WTC11 (cell line): ENCODE measurements around the gene EN2. TPM values are rescaled to one million over a fixed set of nuclear protein-coding genes. Genes with fewer than 3 reads are reported as not detected.

Source experiments
- ATAC-seq: fragments of 200-7000 bp; cut with Tn5 transposase; 2 replicates; pipeline ENCODE4 v1.10.0; 2021; ENCODE audit warnings: mild to moderate bottlenecking, moderate library complexity
- CTCF ChIA-PET: fragments of 300-600 bp; sonication (Branson Sonifier 250); formaldehyde crosslinking; loops from one replicate; lab custom pipeline; 2021; ENCODE audit warnings: antibody characterized with exemption; lab: Charles Lee
- POLR2A ChIA-PET: fragments of 350-600 bp; sonication (Branson Sonifier 250); formaldehyde crosslinking; loops from one replicate; lab custom pipeline; 2021; ENCODE audit warnings: antibody characterized with exemption; lab: Charles Lee
- DNase-seq: peaks from one replicate; pipeline ENCODE4 v3.0.0; 2021; ENCODE audit warnings: low spot score
- H3K27ac Mint-ChIP-seq: 2 replicates; pipeline ENCODE4 v1.8.0; 2021; ENCODE audit warnings: mixed read lengths
- H3K27me3 Mint-ChIP-seq: 2 replicates; pipeline ENCODE4 v1.8.0; 2021; ENCODE audit warnings: low read depth, mild to moderate bottlenecking, moderate library complexity, mixed read lengths
- H3K36me3 Mint-ChIP-seq: 2 replicates; pipeline ENCODE4 v1.8.0; 2021; ENCODE audit warnings: mixed read lengths
- H3K4me1 Mint-ChIP-seq: 2 replicates; pipeline ENCODE4 v1.8.0; 2022; ENCODE audit warnings: mixed read lengths
- H3K4me3 Mint-ChIP-seq: 2 replicates; pipeline ENCODE4 v1.8.0; 2021; ENCODE audit warnings: mild to moderate bottlenecking, moderate library complexity, mixed read lengths
- H3K9me3 Mint-ChIP-seq: 2 replicates; pipeline ENCODE4 v1.8.0; 2021; ENCODE audit warnings: mixed read lengths
- CDX4 ChIP-seq: fragments of 250-450 bp; sonication (Bioruptor Pico); IDR thresholded peaks from 2 replicates; pipeline ENCODE4 v1.9.0; 2021; ENCODE audit warnings: moderate library complexity, mild to moderate bottlenecking, inconsistent platforms, borderline replicate concordance
- CREM ChIP-seq: sonication (generic); formaldehyde crosslinking; IDR thresholded peaks from 2 replicates; pipeline ENCODE4 v1.8.1; 2022; ENCODE audit warnings: mild to moderate bottlenecking, missing genetic modification reagents, moderate library complexity
- ETV6 ChIP-seq: sonication (generic); formaldehyde crosslinking; IDR thresholded peaks from 2 replicates; pipeline ENCODE4 v1.8.1; 2022; ENCODE audit warnings: mild to moderate bottlenecking, missing genetic modification reagents
- FOXJ3 ChIP-seq: sonication (generic); formaldehyde crosslinking; IDR thresholded peaks from 2 replicates; pipeline ENCODE4 v1.9.0; 2021; ENCODE audit warnings: missing genetic modification reagents, mild to moderate bottlenecking, borderline replicate concordance
- FOXP1 ChIP-seq: sonication (generic); formaldehyde crosslinking; IDR thresholded peaks from 2 replicates; pipeline ENCODE4 v1.8.0; 2022; ENCODE audit warnings: missing genetic modification reagents, mild to moderate bottlenecking, moderate library complexity, borderline replicate concordance
- IRF1 ChIP-seq: sonication (generic); formaldehyde crosslinking; IDR thresholded peaks from 2 replicates; pipeline ENCODE4 v1.8.0; 2023; ENCODE audit warnings: missing genetic modification reagents
- MYBL2 ChIP-seq: sonication (generic); formaldehyde crosslinking; IDR thresholded peaks from 2 replicates; pipeline ENCODE4 v1.8.1; 2023; ENCODE audit warnings: mild to moderate bottlenecking, moderate library complexity, missing genetic modification reagents
- NFE2L1 ChIP-seq: sonication (generic); formaldehyde crosslinking; IDR thresholded peaks from 2 replicates; pipeline ENCODE4 v1.8.1; 2023; ENCODE audit warnings: missing genetic modification reagents
- NFYB ChIP-seq: sonication (generic); formaldehyde crosslinking; conservative IDR thresholded peaks from 2 replicates; pipeline ENCODE4 v1.8.0; 2022; ENCODE audit warnings: low read depth, missing genetic modification reagents
- NR2C2 ChIP-seq: sonication (generic); formaldehyde crosslinking; IDR thresholded peaks from 2 replicates; pipeline ENCODE4 v1.8.0; 2022; ENCODE audit warnings: mild to moderate bottlenecking, missing genetic modification reagents
- NR3C1 ChIP-seq: sonication (generic); formaldehyde crosslinking; conservative IDR thresholded peaks from 2 replicates; pipeline ENCODE4 v1.8.1; 2023; ENCODE audit warnings: low read depth, mild to moderate bottlenecking, missing genetic modification reagents
- OVOL2 ChIP-seq: fragments of 250-450 bp; sonication (Bioruptor Pico); IDR thresholded peaks from 2 replicates; pipeline ENCODE4 v1.9.0; 2021; ENCODE audit warnings: mild to moderate bottlenecking, borderline replicate concordance
- RORB ChIP-seq: fragments of 250-450 bp; sonication (Bioruptor Pico); IDR thresholded peaks from 2 replicates; pipeline ENCODE4 v1.9.0; 2021; ENCODE audit warnings: mild to moderate bottlenecking
- SMAD4 ChIP-seq: sonication (generic); formaldehyde crosslinking; IDR thresholded peaks from 2 replicates; pipeline ENCODE4 v1.8.0; 2022; ENCODE audit warnings: mild to moderate bottlenecking, missing genetic modification reagents
- SP1 ChIP-seq: sonication (generic); formaldehyde crosslinking; conservative IDR thresholded peaks from 2 replicates; pipeline ENCODE4 v1.8.1; 2022; ENCODE audit warnings: missing genetic modification reagents
- TEAD1 ChIP-seq: sonication (generic); formaldehyde crosslinking; IDR thresholded peaks from 2 replicates; pipeline ENCODE4 v1.8.0; 2022; ENCODE audit warnings: mild to moderate bottlenecking, missing genetic modification reagents
- TP53 ChIP-seq: sonication (generic); formaldehyde crosslinking; IDR thresholded peaks from 2 replicates; pipeline ENCODE4 v1.8.1; 2023; ENCODE audit warnings: mild to moderate bottlenecking, missing genetic modification reagents
- ZBTB21 ChIP-seq: sonication (generic); formaldehyde crosslinking; IDR thresholded peaks from 2 replicates; pipeline ENCODE4 v1.8.1; 2023; ENCODE audit warnings: mild to moderate bottlenecking, missing genetic modification reagents, borderline replicate concordance
- ZNF138 ChIP-seq: sonication (generic); formaldehyde crosslinking; conservative IDR thresholded peaks from 2 replicates; pipeline ENCODE4 v1.8.1; 2022; ENCODE audit warnings: mild to moderate bottlenecking, moderate library complexity, missing genetic modification reagents
- ZNF219 ChIP-seq: sonication (generic); formaldehyde crosslinking; IDR thresholded peaks from 2 replicates; pipeline ENCODE4 v1.8.0; 2023; ENCODE audit warnings: missing genetic modification reagents, mild to moderate bottlenecking, borderline replicate concordance
- ZNF232 ChIP-seq: sonication (generic); formaldehyde crosslinking; IDR thresholded peaks from 2 replicates; pipeline ENCODE4 v1.8.0; 2022; ENCODE audit warnings: mild to moderate bottlenecking, missing genetic modification reagents
- ZNF281 ChIP-seq: sonication (generic); formaldehyde crosslinking; IDR thresholded peaks from 2 replicates; pipeline ENCODE4 v1.8.0; 2023; ENCODE audit warnings: mild to moderate bottlenecking, missing genetic modification reagents
- ZNF317 ChIP-seq: sonication (generic); formaldehyde crosslinking; IDR thresholded peaks from 2 replicates; pipeline ENCODE4 v1.8.1; 2023; ENCODE audit warnings: low read depth, mild to moderate bottlenecking, moderate library complexity, missing genetic modification reagents, borderline replicate concordance
- ZNF416 ChIP-seq: fragments of 250-450 bp; sonication (Bioruptor Pico); IDR thresholded peaks from 2 replicates; pipeline ENCODE4 v1.9.0; 2021; ENCODE audit warnings: mild to moderate bottlenecking, inconsistent platforms
- total RNA-seq: library from RNA; stranded (reverse); gene quantifications from 3 replicates; pipeline ENCODE4 v1.2.3, GENCODE V29; 2021
- TF ChIP-seq, protein P1 (sequence below): sonication (generic); formaldehyde crosslinking; IDR thresholded peaks from 2 replicates; pipeline ENCODE4 v1.8.0; 2022; ENCODE audit warnings: mild to moderate bottlenecking, missing genetic modification reagents
- TF ChIP-seq, protein P2 (sequence below): fragments of 250-450 bp; sonication (Bioruptor Pico); IDR thresholded peaks from 2 replicates; pipeline ENCODE4 v1.9.0; 2021; ENCODE audit warnings: mild to moderate bottlenecking
- TF ChIP-seq, protein P3 (sequence below): sonication (generic); formaldehyde crosslinking; IDR thresholded peaks from 2 replicates; pipeline ENCODE4 v1.8.1; 2023; ENCODE audit warnings: mild to moderate bottlenecking, missing genetic modification reagents
- TF ChIP-seq, protein P4 (sequence below): fragments of 250-450 bp; sonication (Bioruptor Pico); IDR thresholded peaks from 2 replicates; pipeline ENCODE4 v1.9.0; 2021; ENCODE audit warnings: mild to moderate bottlenecking

Gene EN2
- total RNA-seq, 1 experiment from 2014 or later = not detected

- Mint-ChIP-seq H3K27me3 (peaks cover 3% of the 10 kb centered on the region; the same call in 1 of the 2 replicates), H3K4me3 (no peak overlapping the region), H3K4me1 (no peaks in the 10 kb centered on the region), H3K27ac (no peak overlapping the region), H3K9me3 (no peaks in the 10 kb centered on the region), H3K36me3 (no peaks in the 10 kb centered on the region)
- TF ChIP-seq, protein P1, sequence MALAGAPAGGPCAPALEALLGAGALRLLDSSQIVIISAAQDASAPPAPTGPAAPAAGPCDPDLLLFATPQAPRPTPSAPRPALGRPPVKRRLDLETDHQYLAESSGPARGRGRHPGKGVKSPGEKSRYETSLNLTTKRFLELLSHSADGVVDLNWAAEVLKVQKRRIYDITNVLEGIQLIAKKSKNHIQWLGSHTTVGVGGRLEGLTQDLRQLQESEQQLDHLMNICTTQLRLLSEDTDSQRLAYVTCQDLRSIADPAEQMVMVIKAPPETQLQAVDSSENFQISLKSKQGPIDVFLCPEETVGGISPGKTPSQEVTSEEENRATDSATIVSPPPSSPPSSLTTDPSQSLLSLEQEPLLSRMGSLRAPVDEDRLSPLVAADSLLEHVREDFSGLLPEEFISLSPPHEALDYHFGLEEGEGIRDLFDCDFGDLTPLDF = no peak
- no peak for TF ChIP-seq TEAD1 (CRISPR knock-in tag)
- no peak for TF ChIP-seq ZNF232 (CRISPR knock-in tag)
- TF ChIP-seq FOXP1 = no peak
- no peak for TF ChIP-seq NR3C1 (CRISPR knock-in tag)
- TF ChIP-seq MYBL2 (CRISPR knock-in tag) = no peak
- no peak for TF ChIP-seq NFYB (CRISPR knock-in tag)
- TF ChIP-seq NFE2L1 = no peak
- TF ChIP-seq ZNF138 (CRISPR knock-in tag) = no peak
- TF ChIP-seq IRF1 (CRISPR knock-in tag) = no peak
- no peak for TF ChIP-seq TP53
- no peak for TF ChIP-seq ZBTB21 (CRISPR knock-in tag)
- TF ChIP-seq OVOL2 = no peak
- TF ChIP-seq, protein P2, sequence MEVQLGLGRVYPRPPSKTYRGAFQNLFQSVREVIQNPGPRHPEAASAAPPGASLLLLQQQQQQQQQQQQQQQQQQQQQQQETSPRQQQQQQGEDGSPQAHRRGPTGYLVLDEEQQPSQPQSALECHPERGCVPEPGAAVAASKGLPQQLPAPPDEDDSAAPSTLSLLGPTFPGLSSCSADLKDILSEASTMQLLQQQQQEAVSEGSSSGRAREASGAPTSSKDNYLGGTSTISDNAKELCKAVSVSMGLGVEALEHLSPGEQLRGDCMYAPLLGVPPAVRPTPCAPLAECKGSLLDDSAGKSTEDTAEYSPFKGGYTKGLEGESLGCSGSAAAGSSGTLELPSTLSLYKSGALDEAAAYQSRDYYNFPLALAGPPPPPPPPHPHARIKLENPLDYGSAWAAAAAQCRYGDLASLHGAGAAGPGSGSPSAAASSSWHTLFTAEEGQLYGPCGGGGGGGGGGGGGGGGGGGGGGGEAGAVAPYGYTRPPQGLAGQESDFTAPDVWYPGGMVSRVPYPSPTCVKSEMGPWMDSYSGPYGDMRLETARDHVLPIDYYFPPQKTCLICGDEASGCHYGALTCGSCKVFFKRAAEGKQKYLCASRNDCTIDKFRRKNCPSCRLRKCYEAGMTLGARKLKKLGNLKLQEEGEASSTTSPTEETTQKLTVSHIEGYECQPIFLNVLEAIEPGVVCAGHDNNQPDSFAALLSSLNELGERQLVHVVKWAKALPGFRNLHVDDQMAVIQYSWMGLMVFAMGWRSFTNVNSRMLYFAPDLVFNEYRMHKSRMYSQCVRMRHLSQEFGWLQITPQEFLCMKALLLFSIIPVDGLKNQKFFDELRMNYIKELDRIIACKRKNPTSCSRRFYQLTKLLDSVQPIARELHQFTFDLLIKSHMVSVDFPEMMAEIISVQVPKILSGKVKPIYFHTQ (CRISPR knock-in tag) = no peak
- no peak for TF ChIP-seq FOXJ3 (CRISPR knock-in tag)
- TF ChIP-seq SMAD4 (CRISPR knock-in tag) = no peak
- no peak for TF ChIP-seq ZNF317
- TF ChIP-seq, protein P3, sequence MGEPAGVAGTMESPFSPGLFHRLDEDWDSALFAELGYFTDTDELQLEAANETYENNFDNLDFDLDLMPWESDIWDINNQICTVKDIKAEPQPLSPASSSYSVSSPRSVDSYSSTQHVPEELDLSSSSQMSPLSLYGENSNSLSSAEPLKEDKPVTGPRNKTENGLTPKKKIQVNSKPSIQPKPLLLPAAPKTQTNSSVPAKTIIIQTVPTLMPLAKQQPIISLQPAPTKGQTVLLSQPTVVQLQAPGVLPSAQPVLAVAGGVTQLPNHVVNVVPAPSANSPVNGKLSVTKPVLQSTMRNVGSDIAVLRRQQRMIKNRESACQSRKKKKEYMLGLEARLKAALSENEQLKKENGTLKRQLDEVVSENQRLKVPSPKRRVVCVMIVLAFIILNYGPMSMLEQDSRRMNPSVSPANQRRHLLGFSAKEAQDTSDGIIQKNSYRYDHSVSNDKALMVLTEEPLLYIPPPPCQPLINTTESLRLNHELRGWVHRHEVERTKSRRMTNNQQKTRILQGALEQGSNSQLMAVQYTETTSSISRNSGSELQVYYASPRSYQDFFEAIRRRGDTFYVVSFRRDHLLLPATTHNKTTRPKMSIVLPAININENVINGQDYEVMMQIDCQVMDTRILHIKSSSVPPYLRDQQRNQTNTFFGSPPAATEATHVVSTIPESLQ (CRISPR knock-in tag) = no peak
- no peak for TF ChIP-seq SP1 (CRISPR knock-in tag)
- no peak for TF ChIP-seq NR2C2 (CRISPR knock-in tag)
- ChIA-PET CTCF (interaction anchor here (0.9 kb wide), 1 partner anchor 40 kb away, joined by 3 read pairs; no protein-coding TSS in a partner anchor), POLR2A (no interaction called here)
- ATAC-seq = no peak
- no peak for DNase-seq
Measured at GRCh38 chr7:155420116-155420515, 37.8 kb upstream of the EN2 start.

DNA sequence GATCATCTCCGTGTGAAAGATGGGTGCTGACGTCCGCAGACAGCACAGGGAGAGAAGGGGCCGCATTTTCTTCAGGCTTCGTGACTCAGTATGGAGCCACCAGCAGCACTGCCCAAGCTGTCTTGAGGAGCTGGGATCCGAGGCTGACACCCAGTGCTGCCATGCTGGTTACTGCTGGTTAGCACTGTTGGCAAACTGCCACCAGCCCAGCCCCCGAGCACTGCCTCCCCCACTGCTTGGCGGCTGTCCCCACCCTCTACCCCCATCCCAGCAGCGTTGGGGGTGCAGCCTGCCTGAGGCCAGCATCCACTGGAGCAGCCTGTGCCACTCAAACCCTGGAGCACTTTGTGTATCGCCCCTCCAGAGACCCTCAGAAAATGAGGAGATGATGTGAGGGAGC is 35.8 kb upstream of the EN2 start:
- Mint-ChIP-seq H3K36me3 (no peaks in the 10 kb centered on the region), H3K27me3 (peaks cover 3% of the 10 kb centered on the region), H3K4me3 (no peak overlapping the region), H3K9me3 (no peaks in the 10 kb centered on the region), H3K4me1 (no peaks in the 10 kb centered on the region), H3K27ac (no peak overlapping the region)
- DNase-seq = no peak
- ATAC-seq = no peak
- ChIA-PET POLR2A (no interaction called here), CTCF (no interaction called here)
- no peak for TF ChIP-seq CREM (CRISPR knock-in tag)
- TF ChIP-seq ZNF281 (CRISPR knock-in tag) = no peak
- TF ChIP-seq, protein P4, sequence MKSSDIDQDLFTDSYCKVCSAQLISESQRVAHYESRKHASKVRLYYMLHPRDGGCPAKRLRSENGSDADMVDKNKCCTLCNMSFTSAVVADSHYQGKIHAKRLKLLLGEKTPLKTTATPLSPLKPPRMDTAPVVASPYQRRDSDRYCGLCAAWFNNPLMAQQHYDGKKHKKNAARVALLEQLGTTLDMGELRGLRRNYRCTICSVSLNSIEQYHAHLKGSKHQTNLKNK (CRISPR knock-in tag) = no peak
- TF ChIP-seq NR3C1 (CRISPR knock-in tag) = no peak
- TF ChIP-seq ETV6 (CRISPR knock-in tag) = no peak
- TF ChIP-seq ZNF416 (CRISPR knock-in tag) = no peak
- no peak for TF ChIP-seq RORB (CRISPR knock-in tag)
- no peak for TF ChIP-seq ZNF219 (CRISPR knock-in tag)
- no peak for TF ChIP-seq NFYB (CRISPR knock-in tag)
- no peak for TF ChIP-seq CDX4
